Measurements from ENCODE around the gene UXS1. TPM values are rescaled to one million over a fixed set of nuclear protein-coding genes. Genes with fewer than 3 reads are reported as not detected.

The UXS1 gene
- total RNA-seq, 1 experiment from 2014 or later = 46.3 TPM

GRCh38 chr2:106120432-106120831 lies 73.7 kb downstream of the UXS1 start:
- no peak for DNase-seq
- no peak overlapping the region for H2AK5ac ChIP-seq (ENCODE audit: insufficient read length, low read length)
- no CpG with 5 or more reads among the region's 6 CpGs for WGBS (ENCODE audit: extremely low coverage, insufficient read length, low lambda C conversion rate)
- H4K5ac ChIP-seq (ENCODE audit: insufficient read length, low read depth, low read length) = no peak overlapping the region
- no peaks in the 10 kb centered on the region for H3K9me3 ChIP-seq (ENCODE audit: control insufficient read depth, low read depth, low read length)
- no peak overlapping the region for H2AFZ ChIP-seq (ENCODE audit: low read length)
- Mint-ChIP-seq H3K36me3 (ENCODE audit: insufficient read depth in 1 of 3, low read depth in 3 of 3) (peaks cover 7 to 45% (median 36%) of the 10 kb centered on the region in 3 experiments; a peak in 6 of 7 replicates), H3K4me1 (peaks cover 22 to 24% of the 10 kb centered on the region in 2 experiments), H3K27me3 (ENCODE audit: low read depth) (no peaks in the 10 kb centered on the region), H3K27ac (no peak overlapping the region; a peak in 1 of 7 replicates), H3K9me3 (no peaks in the 10 kb centered on the region), H3K4me3 (no peak overlapping the region)
- H3K9ac ChIP-seq (ENCODE audit: extremely low read depth, insufficient read length, low read length) = no peak overlapping the region
- no peaks in the 10 kb centered on the region for H3K23me2 ChIP-seq (ENCODE audit: insufficient read length, low read depth, low read length, poor library complexity, severe bottlenecking)
- no peak overlapping the region for H3K4ac ChIP-seq (ENCODE audit: low read depth, low read length)
- H3K56ac ChIP-seq (ENCODE audit: insufficient read length, low read depth, low read length) = no peak overlapping the region
- H3K4me1 ChIP-seq (ENCODE audit: insufficient read depth, low read length) = peaks cover 3% of the 10 kb centered on the region; the same call in 1 of the 2 replicates
- H2BK20ac ChIP-seq (ENCODE audit: low read depth, low read length, poor library complexity, severe bottlenecking) = no peak overlapping the region
- H4K20me1 ChIP-seq (ENCODE audit: control insufficient read depth, insufficient read depth, insufficient read length) = no peaks in the 10 kb centered on the region
- H3K18ac ChIP-seq (ENCODE audit: insufficient read length, low read depth, low read length) = no peak overlapping the region
- no peaks in the 10 kb centered on the region for H3K27me3 ChIP-seq (ENCODE audit: insufficient read depth, low read length)
- H3T11ph ChIP-seq (ENCODE audit: low read length) = no peak overlapping the region
- H3K27ac ChIP-seq (ENCODE audit: insufficient read length, low read depth, low read length) = no peak overlapping the region
- no peak overlapping the region for H2BK120ac ChIP-seq (ENCODE audit: low read depth, low read length, poor library complexity, severe bottlenecking)
- H4K91ac ChIP-seq (ENCODE audit: insufficient read length, low read depth, low read length) = no peak overlapping the region
- no peak overlapping the region for H3K23ac ChIP-seq (ENCODE audit: insufficient read length, low read depth, low read length)
- H3K79me1 ChIP-seq (ENCODE audit: insufficient read depth, low read depth, low read length, poor library complexity, severe bottlenecking) = peaks cover 3% of the 10 kb centered on the region
- TF ChIP-seq CTCF (conservative IDR thresholded peaks at IDR 0.05) = no peak
- H3K14ac ChIP-seq (ENCODE audit: insufficient read depth, low read length) = no peak overlapping the region
- no peak overlapping the region for H2BK12ac ChIP-seq (ENCODE audit: insufficient read length, low read depth, low read length)
- no peak overlapping the region for H2BK5ac ChIP-seq (ENCODE audit: insufficient read length, low read length)
- no peaks in the 10 kb centered on the region for H3K79me2 ChIP-seq (ENCODE audit: insufficient read depth, low read length)
- H2BK15ac ChIP-seq (ENCODE audit: low read depth, low read length) = no peak overlapping the region
- H4K8ac ChIP-seq (replicated peaks; ENCODE audit: insufficient read length, low read depth, low read length) = no peak overlapping the region
- no peak overlapping the region for H3K4me2 ChIP-seq (ENCODE audit: insufficient read depth, insufficient read length, low read length)
